ENCODE results near the gene RAB11FIP4.

DNA sequence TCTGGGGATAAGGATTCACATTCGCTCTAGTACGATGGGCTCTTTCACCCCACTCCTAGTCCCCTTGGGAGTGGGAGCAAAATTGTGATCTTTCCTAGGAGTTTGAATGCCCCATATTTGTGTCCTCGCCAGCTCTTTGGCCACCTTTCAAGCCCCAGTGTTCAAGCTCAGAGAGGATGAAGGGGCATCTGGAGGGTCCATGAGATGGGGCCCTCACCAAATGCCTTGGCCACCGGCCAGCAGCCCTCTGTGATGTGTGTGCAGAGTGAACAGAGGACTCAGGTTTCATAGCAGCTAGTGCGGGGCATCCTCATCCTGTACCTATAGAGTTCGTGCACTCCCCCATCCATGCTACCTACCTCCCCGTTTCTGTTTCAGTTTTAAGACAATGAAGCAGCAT, 140.6 kb downstream of the RAB11FIP4 start:
- TF ChIP-seq, protein P1, sequence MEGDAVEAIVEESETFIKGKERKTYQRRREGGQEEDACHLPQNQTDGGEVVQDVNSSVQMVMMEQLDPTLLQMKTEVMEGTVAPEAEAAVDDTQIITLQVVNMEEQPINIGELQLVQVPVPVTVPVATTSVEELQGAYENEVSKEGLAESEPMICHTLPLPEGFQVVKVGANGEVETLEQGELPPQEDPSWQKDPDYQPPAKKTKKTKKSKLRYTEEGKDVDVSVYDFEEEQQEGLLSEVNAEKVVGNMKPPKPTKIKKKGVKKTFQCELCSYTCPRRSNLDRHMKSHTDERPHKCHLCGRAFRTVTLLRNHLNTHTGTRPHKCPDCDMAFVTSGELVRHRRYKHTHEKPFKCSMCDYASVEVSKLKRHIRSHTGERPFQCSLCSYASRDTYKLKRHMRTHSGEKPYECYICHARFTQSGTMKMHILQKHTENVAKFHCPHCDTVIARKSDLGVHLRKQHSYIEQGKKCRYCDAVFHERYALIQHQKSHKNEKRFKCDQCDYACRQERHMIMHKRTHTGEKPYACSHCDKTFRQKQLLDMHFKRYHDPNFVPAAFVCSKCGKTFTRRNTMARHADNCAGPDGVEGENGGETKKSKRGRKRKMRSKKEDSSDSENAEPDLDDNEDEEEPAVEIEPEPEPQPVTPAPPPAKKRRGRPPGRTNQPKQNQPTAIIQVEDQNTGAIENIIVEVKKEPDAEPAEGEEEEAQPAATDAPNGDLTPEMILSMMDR (conservative IDR thresholded peaks at IDR 0.05 in 1 of 2, IDR thresholded peaks at IDR 0.05 in 1 of 2; ENCODE audit: low read depth in 1 of 2, low read length in 2 of 2) = no peak
- no peak for TF ChIP-seq EZH2 (IDR thresholded peaks at IDR 0.05; ENCODE audit: low read length, missing control alignments)
